OCI-M2 (cell line): ENCODE data around the gene DEDD.
"Not testable (repeated sequence)": the region's sequence is repeated elsewhere in the genome, so short reads cannot be mapped to it uniquely, and the experiment has no call there.

Source experiments
- DNase-seq: peaks from one replicate; lab custom pipeline; 2025; ENCODE audit not compliant: unreplicated experiment; lab: John Stamatoyannopoulos, UW

Gene DEDD

DNA sequence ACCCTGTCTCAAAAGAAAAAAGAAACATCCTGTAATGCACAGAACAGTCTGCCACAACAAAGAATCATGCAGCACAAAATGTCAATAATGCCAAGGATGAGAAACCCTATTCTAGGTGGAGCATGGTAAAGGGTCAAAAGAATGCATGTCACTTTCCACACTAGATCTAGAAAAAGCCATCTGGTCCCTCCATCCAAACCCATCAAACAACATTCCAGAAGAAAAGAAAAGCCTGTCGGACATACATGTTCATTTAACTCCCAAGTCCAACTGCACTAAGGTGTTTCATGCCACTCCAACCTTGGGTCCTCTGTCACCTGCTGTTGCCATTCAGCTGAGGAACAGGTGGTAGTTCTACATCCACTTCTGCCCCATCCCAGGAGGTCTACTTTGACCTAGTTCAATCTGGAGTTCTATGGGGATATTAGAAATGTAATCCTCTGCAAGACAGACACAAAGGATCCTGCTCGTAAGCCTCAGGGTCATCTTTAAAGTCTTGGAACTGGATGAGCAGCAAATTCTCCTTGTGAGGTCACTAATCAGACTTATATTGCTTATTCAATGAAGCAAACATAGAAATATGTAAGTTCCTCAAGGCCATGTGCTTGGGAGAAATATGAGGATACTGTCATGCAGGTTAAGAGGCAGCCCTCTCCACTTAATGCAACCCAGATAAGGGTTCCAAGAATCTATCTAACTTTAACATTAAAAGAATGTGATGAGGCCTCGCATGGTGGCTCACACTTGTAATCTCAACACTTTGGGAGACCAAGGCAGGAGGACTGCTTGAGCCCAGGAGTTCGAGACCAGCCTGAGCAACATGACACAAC lies 3.7 kb downstream of the DEDD start:
- DNase-seq, result no peak

DNA sequence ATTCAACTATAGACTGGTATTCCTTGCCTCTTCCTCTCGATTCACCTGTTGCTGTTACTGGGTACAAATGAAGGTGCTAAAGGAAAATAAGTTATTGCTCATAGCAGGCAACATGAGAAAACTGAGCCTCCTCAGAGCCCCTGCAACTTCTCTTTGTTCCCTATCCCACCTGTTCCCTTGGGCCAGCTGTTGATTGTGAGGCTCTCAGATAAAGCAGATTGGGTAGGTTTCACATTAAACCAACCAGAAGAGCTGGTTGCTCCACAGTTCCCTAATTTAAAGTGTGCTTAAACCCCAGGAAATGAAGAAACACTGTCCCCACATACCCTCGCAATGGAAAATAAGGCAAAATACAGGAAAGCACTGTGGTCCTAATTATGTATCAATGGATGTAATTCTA lies 4.8 kb downstream of the DEDD start:
- DNase-seq, result no peak

DNA sequence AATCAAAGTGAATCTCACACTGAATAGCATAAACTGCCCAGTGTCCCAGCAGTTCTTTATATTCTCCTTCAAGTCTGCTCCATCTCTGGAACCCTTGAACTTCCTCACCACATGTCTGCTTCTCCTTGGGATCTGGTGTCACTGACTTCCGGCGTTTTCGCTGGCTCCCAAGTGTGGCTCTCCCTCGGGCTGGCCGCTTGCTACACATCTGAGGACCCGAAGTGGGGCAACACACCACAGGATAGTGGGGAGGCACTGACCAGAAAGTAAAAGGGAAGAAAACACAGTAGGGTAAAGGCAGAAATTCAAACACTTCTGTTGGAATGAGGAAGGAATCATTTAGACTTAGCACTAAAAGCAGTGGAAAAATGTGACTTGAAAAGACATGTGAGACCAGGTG lies 9.5 kb downstream of the DEDD start:
- no peak for DNase-seq

DNA sequence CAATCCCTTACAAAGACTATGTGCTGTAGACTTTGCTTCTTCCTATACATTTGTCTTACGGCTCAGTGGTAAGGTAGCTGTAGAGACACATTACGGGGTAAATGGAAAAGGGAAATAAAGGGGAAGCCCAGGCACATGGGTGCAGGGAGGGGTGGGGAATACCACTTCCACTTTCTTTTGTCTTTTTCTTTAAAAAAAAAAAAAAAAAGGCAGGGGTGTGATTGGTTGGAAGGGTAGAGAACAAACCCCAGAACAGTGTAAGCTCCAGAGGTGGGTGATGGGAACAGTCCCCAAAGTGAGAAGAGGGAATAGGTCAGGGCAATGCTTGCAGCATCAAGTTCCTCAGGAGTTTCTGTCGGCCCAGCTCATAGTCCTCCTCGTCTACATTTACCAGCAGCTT lies 10.6 kb downstream of the DEDD start:
- no peak for DNase-seq

DNA sequence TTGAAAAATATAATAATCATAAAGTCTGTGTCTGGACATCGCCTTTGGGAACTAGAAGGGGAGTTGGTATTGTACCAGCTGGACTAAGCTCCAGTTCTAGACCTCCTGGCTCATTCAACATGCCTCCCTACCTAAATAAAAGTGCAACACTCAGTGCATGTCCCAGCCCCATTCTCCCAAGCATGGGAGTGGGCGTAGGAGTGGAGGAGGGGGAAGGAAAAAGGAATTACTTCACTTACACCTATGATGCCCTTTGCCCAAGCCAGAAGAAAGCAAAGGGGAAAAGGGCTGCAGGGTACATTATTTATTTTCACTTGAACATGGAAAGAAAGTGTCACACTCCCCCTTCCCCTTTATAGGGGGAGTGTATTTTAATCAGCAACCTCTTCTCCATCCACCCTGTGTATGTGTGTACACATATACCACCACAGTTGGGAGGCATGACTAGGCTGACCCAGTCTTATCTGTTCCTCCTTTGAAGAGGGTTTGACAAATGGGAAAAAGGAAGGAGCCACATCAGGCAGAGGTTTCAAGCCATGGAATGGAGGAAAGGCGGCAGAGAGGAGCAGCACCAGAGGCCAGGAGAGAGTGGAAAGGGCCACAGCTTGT lies 11.3 kb downstream of the DEDD start:
- no peak for DNase-seq

DNA sequence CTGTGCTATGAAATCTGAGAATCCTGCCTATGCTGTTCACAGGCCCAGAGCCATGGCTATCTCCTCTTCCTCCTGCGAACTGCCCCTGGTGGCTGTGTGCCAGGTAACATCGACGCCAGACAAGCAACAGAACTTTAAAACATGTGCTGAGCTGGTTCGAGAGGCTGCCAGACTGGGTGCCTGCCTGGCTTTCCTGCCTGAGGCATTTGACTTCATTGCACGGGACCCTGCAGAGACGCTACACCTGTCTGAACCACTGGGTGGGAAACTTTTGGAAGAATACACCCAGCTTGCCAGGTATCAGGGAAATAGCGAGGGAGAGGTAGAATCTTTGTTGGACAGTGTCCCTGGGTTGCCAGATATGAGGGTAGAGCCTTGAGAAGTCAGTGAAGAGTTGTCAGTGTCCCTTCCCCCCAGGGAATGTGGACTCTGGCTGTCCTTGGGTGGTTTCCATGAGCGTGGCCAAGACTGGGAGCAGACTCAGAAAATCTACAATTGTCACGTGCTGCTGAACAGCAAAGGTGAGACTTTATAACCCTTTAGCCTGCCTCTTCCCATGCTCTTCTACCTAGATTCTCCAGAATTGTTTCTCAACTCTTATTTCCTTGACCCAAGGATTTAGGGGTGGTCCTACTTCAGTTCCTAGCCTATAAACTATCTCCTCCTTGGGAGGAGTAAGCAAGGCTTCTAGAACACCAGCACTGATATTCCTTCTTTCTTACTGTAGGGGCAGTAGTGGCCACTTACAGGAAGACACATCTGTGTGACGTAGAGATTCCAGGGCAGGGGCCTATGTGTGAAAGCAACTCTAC lies 13.2 kb downstream of the DEDD start:
- no peak for DNase-seq

DNA sequence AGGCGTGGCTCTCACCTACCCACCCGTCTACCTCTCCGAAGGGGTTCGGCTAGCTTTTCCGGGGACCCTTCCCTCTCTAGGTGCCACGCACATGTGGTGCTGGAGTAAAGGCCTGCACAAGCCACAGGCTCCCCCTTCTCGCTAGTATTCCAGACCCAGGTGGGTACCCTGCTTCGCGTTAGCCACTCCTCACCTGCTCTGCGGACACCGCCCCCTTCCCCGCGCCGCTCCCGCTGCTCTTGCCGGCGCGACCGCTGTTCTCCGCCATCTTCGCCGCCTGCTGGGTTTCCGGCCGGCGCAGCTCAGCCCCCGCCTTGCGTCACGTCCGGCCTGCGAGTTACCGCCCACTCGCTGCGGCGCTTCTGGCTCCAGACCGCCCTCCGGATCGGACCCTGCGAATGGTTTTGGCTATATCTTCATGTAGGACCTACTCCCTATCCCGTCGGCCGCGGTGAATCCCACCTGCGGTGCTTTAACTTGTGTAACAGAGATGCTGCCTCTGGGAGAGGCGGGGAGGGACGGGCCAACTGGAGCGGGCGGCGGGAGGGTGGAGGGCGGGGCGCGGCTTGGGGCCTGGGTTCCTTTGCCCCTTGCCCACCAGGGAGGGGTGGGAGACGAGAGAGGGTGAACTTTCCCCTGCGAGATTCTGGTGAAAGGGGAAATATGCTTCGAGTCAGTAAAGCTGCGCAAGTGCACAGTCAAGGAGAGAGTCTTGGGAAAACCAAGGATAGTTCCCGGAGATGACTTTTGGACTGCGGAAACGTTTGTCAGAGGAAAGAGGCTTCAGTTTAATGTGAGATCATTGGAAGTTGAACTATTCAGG lies 14.5 kb downstream of the DEDD start, which contains the start of the genes NIT1 and PFDN2:
Gene NIT1, plus strand, starts transcription at position 347 of the 823 bp plus-strand sequence. Its CDS starts 72 bp downstream, at position 419.
Gene PFDN2, minus strand, starts transcription at position 279 of the 823 bp plus-strand sequence. Its CDS starts 11 bp downstream, at position 268.
- DNase-seq, result peak; percentile 35

DNA sequence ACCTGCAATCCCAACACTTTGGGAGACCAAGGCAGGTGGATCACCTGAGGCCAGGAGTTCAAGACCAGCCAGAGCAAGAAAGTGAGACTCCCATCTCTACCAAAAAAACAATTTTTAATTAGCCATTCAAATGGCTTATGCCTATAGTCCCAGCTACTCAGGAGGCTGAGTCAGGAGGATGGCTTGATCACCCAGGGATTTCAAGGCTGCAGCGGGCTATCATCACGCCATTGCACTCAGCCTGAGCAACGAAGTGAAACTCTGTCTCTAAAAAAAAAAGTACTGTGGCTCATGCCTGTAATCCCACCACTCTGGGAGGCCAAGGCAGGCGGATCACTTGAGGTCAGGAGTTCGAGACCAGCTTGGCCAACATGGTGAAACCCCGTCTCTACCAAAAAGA lies 16.5 kb downstream of the DEDD start:
- DNase-seq, result not testable (repeated sequence)

DNA sequence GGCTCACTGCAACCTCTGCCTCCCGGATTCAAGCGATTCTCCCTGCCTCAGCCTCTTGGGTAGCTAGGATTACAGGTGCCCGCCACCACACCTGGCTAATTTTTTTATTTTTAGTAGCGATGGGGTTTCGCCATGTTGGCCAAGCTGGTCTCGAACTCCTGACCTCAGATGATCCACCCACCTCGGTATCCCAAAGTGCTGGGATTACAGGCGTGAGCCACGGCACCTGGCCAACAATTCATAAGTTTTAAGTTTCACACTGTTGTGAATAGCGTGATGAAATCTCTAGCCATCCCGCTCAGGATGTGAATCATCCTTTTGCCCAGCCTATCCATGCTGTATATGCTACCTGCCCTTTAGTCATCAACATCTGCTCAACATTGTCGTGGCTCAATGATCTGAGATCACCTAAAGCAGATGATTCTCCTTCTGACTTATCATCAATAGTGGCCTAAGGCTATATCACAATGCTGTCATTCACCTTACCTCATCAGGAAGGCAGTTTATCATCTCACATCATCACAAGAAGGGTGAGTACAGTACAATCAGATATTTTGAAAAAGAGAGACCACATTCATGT lies 17.2 kb downstream of the DEDD start:
- no peak for DNase-seq

DNA sequence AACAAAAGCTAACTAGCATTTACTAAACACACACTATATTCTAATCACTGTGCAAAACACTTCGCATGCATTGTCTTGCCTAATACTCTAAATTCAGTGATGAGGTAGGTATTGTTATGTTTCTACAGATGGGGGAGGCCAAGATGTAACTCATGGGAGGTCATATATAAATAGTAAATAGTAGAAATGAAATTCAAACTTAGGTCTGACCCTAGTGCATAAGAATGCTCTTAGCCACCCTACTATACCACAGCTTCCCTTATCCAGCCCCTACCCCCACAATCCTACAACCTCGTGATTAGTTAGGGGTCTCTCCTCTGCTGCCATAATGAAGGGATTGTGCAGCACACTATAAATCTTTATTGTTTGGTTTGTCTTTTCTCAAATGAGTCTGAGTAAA lies 17.9 kb downstream of the DEDD start:
- DNase-seq, result no peak

DNA sequence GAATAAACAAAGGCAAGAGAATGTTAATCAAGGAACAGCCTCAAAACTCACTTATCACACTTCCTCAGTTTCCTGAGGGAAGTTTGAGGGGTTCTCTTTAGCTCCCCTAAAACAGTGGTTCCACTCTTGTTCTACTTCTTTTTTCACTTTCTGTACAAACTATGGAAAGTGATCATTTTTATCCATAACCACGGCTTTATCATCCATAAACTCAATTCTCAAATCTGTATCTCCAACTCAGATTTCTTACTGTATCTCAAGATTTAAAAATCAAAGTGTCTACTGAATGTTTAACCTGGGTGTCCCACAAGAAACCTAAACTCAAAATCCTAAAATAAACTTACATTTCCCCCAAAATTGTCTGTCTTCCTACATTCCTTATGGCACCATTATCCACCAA lies 18.6 kb downstream of the DEDD start:
- no peak for DNase-seq

DNA sequence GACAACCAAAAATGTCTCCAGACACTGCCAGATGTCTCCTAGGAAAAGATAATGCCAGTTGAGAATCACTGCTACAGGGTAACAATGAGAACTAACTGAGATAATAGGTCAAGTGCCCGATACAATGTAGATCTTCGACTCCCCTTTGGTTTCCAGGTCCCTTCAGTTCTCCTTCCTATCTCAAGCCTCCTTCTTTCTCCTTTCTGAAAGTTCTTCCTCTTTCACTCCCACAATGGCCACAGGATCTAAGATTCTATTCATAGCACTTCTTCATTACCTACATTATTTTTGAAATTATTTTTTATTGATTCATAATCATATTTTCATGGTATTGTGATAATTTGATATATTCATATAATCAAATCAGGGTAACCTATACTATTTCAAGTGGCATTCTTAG lies 20.9 kb downstream of the DEDD start:
- DNase-seq, result no peak

DNA sequence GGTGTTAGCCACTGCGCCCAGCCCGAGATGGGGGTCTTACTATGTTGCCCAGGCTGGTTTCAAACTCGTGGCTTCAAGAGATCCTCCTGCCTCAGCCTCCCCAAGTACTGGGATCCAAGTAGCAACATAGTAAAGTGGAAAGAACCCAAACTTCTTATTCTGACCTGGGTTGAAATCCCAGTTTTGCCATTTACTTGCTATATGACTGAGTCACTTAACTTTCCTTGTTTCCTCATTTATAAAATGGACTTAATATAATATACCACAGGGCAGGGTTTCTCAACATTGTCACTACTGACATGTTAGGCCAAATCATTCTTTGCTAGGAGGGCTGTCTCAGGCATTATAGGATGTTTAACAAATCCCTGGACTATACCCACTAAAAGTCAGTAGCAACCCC lies 21.4 kb downstream of the DEDD start:
- DNase-seq, result no peak

DNA sequence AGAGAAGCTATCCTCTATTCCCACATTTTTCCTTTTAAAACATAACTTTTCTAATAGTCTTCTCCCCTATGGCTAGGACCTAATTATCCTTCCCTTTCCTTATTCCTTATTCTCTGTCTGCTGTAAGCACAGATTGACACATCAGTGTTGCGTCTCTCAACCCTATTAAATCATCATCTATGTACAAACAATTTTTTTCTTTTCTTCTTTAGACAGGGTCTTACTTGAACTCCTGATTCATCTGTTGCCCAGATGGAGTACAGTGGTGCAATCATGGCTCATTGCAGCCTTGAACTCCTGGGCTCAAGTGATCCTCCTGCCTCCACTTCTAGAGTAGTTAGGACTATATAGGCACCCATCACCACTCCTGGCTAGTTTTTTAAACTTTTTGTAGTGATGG lies 26.0 kb downstream of the DEDD start:
- no peak for DNase-seq

DNA sequence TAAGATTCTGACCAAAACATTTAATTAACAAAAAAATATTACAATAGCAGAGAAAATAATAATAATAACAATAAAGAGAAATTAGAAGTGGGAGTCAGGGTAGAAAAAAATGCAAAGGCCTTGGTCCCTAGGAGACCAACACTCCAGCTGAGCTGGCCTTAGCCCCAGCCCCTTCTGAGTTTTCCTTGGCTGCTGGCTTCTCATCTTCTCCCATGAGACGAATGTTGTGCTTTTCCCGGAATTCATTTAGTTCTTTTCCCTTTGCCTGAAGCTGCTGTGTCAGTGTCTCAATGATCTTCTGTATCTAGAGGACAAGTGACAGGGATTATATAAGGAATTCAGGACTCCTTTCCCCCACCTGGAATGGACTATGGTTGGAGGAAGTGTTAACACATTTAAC lies 31.9 kb downstream of the DEDD start:
- DNase-seq, result no peak

DNA sequence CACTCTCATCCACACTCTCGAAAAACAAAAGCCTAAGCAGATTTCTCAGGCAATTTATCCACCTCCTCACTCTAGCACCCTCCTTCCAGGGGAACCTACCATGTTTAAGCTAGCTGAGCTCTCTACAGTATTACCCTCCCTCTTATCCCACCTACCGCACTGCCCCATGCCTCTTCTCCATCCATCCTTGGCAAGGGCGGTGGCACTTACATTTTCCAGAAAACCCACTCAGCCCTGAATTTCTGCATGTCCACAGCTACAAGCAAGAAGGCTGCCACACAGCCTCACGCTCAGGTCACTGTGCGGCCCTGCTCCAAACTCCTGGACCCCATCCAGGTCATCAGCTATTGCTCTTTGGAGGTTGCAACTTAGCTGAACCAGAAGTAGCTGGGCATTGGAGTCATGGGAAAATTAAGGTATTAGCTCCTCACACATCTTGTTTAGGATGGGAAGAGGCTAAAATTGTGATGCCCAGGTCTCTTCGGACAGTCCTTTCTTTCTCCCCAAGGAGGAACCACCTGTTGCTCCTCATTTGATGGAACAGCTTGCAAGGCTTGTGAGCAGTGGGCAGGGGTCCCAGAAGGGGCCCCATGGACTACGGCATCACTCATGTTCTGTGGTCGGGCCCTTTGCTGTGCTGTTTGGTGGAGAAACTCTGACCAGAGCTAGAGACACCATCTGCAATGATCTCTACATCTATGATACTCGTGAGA lies 33.2 kb downstream of the DEDD start:
- no peak for DNase-seq

DNA sequence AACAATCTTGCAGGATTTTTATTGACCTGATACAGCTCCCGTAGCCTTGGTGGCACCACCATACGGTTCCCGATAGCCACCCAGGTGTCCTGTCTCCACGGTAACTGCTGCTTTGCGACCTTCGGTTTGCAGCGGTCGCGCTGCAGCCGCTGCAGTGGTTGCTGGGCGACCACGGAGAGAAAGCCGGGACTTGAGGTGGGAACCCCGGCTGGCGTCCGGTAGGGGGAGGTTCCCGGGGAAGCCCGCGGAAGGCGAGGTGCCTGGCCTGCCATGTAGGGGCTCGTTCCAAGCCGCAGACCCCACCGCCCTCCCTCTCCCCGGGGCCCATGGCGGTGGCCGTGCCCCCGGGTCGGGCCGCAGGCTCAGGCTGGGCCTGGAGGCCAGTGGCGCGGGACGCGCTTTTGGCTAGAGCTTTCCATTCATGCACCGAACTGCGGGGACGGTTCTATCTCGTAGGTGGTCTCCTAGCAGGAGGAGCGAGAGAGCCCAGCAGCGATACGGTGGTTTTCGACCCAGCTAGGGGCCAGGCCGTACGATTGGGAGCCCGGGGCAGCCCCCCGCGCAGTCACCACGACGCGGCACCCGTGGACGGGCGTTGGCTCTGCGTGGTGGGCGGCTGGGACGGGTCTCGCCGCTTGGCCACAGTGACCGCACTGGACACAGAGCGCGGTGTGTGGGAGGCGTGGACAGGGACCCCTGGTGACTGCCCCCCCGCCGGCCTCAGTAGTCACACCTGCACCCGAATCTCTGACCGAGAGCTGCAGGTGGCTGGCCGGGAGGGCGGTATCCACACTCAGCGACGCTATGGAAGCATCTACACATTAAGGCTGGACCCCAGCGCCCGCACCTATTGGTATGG lies 34.0 kb downstream of the DEDD start, which contains the start of gene KLHDC9:
Gene KLHDC9, plus strand, starts transcription at position 152 of the 859 bp plus-strand sequence. Its CDS starts 175 bp downstream, at position 327.
- no peak for DNase-seq

DNA sequence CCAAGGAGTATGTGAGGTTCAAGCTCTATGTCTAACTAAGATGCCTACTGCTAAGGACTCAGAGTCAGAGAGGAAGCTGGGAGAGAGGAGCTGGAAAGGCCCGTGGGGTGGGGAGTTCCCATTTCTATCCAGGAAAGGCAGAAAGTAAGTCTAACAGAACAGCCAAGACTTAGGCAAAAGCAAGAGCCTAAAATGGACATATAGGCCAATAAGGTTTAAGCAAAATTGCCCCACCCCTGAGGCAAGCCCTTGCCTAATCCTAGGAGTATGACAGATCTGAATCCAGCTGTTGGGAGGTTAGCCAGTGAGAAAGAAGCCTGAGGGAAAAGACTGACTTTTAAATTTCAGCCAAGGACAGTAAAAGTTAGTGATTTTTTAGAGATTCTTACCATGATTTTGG lies 35.9 kb downstream of the DEDD start:
- DNase-seq, result no peak

DNA sequence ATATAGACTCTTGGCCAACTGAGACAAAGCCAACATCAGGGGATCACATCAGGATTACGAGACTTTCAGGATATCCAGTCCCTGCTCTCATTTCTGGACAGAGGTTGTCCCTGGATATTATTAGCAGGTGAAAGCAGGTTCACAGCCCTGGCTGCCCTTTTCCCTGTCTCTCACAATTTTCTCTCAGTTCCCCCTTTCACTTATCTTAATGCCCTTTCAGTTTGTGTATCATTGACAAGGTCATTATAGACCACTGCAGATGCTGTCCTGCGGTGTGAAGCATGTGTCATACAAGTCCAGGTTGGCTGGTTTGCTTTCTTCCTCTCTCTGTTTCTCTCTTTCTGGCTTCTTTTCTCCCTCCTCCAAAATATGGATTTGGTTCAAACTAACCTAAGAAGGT lies 36.5 kb downstream of the DEDD start:
- DNase-seq, result no peak
